Stimulated activated CD4-positive, alpha-beta T cell treated with anti-CD3 and anti-CD28 coated beads, Interleukin-4, amount 100 ng/mL, for 48 hours (primary cell): Measurements from ENCODE around the gene RNF169.
"Not testable (repeated sequence)": the region's sequence is repeated elsewhere in the genome, so short reads cannot be mapped to it uniquely, and the experiment has no call there.

Source experiments
- DNase-seq, 2 donors: peaks; one replicate each; pipeline ENCODE4 v3.0.0-alpha.2; 2020; ENCODE audit warnings: low read depth in 2 of 2

Gene RNF169

DNA sequence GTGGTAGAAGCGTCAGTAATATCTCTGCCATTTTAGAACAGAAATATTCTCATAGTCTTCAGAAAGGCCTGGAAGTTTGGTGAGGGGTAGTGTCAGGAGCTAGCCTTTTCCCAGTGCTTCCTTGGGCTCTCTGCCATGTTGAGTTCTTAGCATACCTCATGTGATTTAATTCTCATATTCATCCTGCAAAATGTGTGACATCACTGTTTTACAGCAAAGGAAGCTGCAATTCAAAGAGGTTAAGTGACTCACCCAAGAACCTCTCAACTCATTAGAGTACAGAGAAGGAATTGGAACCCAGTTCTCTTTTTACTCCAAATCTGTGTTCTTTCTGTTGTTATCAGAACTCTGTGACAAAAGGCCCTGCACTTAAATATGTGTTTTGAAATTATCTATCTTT lies 72.1 kb downstream of the RNF169 start:
- no peak for DNase-seq

DNA sequence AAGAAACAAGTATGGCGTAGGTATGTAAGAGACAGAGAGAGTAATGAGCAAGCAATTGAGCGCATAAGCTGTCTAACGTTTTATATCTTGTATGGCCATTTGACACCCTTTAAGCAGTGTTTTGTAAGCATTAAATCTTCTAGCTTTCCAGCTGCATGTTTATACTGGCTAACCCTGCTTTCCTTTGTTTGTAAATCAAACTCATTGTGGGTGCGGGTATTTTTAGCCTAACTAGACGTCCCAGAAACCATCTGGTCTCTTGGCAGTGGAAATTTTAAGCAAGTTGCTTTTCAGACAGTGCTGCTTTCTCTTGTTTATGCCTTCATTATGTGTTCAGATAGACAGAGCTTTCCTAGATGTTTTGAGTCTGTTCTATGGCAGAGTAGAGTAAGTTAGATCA lies 73.5 kb downstream of the RNF169 start:
- DNase-seq: no peak

DNA sequence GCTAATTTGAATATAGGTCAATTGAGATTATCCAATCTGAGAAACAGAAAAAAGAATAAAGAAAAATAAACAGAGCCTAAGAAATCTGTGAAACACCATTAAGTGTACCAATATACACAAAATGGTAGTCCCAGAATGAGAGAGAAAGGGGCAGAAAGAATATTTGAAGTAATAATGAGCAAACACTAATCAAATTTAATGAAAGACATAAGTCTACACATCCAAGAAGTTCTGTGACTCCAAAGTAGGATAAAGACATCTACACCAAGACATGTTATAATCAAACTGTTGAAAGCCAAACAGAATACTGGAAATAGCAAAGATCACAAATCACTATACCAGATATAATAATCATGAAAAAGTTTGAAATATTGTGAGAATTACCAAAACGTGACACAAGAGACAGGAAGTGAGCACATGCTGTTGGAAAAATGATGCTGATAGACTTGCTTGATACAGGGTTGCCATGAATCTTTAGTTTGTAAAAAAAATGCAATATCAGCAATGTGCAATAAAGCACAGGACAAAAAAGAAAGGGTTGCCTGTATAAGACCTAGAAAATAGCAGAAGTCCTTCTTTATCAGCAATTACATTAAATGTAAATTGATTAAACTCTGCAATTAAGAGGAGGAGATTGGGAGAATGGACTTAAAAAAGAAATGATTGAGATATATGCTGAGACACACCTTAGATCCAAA lies 75.8 kb downstream of the RNF169 start:
- DNase-seq: no peak

DNA sequence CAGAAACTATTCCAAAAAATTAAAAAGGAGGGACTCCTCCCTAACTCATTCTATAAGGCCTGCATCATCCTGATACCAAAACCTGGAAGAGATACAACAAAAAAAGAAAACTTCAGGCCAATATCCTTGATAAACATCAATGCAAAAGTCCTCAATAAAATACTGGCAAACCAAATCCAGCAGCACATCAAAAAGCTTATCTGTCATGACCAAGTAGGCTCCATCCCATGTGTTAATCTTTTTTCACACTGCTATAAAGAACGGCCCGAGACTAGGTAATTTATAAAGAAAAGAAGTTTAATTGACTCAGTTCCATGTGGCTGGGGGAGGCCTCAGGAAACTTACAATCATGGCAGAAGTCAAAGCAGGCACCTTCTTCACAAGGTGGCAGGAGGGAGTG lies 76.9 kb downstream of the RNF169 start:
- not testable (repeated sequence) for DNase-seq

DNA sequence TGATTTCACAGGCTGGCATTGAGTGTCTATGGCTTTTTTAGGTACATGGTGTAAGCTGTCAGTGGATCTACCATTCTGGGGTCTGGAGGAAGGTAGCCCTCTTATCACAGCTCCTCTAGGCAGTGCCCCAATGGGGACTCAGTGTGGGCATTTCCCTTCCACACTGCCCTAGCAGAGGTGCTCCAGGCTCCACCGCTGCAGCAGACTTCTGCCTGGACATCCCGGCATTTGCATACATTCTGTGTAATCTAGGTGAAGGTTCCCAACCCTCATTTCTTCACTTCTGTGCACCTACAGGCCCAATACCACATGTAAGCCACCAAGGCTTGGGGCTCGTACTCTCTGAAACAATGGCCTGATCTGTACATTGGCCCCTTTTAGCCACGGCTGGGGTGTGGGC lies 78.3 kb downstream of the RNF169 start:
- DNase-seq: no peak

DNA sequence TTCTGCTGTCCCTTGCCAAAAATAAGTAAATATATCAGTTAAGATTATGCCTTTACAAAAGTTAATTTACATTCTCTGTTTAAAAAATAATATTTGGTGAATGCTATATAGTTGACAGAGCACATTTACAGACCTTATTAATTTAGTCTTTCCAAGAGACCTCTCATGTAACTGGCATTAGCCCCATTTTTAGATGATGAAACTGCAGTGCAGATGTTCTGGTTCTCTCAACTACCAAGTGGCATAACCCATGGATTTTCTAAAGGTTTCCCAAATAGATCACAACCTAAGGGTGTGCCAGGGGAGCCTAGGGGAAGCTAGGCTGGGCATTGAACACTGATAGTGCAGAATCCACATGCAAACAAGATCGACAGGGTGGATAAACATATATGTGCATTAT lies 88.5 kb downstream of the RNF169 start:
- DNase-seq: no peak

DNA sequence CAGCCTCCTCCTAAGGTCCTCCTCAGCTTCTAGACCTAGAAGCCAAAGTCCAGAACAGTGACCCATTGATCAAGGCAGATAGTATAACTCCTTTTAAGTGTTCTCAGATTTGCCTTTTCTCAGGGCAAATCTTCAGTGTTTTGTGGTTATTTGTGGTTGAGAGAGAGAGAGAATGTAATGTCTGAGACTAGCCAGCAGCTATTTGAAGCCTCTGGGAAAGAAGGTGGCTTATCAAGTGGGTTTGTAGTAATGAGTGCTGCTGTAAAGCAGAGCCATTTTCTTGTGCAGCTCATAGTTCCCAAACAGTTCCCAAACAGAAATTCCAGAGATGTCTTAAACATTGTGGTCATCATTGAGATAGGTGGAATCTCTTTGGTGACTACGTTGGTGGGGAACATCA lies 89.5 kb downstream of the RNF169 start:
- DNase-seq: no peak

DNA sequence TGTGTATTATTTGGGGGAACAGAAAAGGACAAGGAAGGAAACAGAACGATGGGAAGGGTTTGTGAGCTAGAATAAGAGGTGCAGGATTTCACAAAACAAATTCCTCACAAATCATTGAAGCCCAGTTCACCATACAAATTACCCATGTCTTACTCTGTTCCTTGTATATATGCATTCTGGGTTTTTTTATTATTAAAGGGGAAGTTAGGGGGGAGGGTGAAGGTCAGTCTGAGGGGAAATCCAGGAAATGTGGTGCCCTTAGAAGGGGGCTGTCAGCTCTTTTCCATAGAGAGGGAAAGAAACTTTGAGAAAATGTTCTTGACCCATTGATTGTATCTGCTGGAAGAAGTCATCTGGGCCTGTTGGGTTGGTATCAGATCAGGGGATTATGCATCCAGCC lies 90.8 kb downstream of the RNF169 start:
- DNase-seq: no peak

DNA sequence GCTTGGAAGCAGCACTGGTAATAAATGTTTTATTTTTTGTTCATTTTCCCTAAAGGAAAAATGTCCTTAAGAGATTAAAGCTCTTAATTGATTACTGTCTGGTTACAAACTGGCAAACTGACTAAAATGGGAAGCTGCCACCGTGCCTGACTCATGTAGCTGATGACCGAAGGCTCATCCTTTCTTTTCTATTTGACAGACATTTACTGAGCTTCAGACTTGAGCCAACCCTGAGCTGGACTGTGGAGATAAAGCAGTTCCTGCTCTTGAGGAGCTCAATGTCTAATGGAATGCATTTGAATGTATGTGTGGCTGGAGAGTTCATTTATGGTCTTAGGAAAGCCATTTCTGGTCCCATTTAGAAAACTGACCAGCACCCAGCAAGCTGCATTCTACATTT lies 91.3 kb downstream of the RNF169 start:
- no peak for DNase-seq

DNA sequence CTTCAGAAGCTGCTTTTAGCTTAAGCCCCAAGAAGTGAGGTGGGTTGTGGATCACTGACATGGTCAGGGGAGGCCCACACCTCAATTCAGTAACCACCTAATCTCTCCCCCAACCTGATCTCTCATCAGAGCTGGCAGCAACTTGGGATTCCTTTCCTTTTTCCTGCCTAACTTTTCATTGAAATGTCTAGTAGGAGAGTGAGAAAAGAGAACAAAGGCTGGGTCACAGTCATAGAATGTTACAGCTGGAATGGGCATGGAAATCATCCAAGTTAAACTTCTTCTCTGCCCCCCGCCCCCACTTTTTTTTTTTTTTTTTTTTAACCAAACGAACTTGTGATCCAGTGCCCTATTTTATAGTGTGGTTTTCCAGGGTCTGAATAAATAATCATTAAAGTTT lies 91.8 kb downstream of the RNF169 start:
- no peak for DNase-seq

DNA sequence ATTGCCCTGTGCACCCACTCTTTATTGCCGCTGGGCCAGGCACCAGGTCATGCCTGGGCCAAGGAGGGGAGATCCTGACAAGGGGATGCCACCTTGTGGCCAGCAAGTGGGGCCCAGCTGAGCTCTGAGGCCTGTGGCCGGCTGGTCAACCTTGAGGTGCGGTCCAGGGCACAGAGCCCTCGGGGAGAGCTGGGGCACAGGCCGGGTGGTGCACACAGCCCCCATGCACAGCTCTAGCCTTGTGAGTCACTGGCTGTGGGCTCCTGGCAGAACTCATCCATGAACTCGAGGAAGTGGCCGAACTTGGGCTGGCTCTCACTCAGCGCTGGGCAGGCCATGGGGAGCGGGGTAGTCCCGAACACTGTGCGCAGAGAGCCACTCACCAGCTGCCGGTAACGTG lies 94.3 kb downstream of the RNF169 start:
- DNase-seq: no peak

DNA sequence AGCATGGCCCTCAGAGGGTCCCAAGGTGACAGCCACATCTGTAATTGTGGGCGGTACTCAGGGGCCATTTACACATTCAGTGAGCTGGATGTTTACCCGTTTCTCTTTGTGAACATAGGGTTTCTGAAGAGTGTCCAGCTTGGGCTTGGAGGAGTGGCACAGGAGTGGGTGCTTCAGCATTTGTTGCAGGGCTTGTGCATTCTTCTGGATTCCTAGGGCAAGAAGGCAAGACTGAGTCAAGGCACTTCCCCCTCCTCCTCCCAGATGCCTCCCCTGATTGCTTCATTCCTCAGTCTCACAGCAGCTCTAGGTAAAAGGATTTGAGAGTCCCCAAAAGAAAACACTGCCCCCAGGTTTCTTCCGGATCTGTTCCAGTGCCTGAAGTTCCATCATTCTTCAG lies 95.4 kb downstream of the RNF169 start:
- no peak for DNase-seq

DNA sequence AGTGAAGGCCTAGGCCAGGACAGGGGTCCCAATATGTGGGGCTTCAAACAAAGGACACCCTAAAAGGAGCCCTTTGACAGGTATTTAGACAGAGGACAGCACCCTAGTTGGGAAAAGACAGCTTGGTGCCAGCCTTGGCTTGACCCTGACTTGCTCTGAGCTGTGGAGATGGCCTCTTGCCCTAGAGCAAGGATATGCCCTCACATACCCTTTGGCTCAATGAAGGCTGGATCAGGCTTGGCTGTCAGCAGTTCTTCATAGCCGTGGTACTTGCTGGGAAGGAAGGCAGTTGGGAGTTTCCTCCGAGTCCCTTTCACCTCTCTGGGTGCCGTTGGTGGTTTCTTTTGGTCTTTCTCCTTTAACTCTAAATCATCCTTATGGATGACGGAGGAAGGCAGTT lies 96.2 kb downstream of the RNF169 start:
- no peak for DNase-seq

DNA sequence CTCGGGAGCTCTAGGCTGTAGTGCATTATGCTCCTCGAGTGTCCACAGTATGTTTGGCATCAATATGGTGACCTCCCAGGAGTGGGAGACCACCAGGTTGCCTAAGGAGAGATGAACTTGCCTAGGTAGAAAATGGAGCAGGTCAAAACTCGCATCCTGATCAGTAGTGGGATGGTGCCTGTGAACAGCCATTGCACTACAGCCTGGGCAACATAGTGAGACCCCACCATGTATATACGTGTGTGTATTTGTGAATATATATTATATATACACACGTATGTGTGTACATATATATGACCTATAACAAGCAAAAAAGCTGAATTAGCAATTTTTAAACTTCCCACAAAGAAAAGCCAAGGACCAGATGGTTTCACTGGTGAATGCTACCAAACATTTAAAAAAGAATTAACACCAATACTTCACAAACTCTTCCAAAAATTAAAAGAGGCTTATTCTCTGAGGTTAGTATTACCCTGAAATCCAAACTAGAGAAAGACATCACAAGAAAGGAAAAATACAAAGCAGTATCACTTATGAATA lies 97.4 kb downstream of the RNF169 start:
- DNase-seq: no peak

DNA sequence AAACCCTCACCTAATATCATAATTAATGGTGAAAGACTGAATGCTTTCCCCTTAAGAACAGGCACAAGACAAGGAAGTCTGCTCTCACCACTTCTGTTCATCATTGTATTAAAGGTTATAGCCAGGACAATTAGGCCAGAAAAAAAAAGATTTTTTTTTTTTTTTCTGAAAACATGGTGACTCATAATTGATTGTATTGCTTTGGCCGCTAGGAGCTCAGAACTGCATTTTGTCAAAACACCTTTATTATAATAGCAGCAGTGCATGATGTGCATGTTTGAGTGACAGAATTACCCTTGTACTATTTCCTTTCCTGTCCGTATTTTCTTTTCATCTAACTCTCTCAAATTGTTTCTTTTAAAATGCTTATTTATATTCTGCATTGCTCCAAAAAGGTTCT lies 98.1 kb downstream of the RNF169 start:
- DNase-seq: no peak

DNA sequence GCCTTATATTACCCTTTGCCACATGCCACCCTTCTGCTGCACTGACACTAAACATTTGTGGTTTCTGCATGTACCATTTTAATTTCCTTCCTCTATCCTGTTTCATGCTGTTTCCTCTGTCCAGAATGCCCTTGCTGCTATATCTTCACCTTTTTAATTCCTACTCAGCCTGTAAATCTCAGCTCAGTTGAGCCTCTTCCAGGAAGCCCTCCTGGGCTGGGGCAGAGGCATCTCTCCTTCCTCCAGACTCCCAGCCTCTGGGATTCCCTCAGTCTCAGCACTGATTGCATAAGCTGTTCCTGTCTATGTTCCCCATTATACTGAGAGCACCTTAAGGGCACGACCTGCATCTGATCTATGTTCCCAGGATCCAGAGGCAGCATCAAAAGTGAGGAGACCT lies 98.7 kb downstream of the RNF169 start:
- DNase-seq: no peak

DNA sequence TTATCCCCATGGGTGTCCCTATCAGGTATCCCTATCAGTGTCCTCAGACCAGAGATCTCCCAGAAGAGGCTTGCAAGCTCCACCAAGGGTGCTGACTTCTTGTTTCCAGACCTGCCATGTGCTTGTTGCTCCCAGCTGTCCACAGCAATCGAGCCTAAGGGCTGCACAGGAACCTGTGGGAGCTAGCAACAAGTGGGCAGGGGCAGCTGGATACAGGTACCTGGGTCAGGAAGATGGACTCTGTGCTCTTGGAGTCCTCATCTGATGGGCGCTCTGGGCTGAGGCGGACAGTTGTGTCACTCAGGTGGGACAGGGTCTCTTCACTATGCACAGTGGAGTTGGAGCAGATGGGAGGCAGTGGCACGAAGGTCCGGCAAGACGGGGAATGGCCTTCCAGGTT lies 99.2 kb downstream of the RNF169 start:
- DNase-seq: no peak

DNA sequence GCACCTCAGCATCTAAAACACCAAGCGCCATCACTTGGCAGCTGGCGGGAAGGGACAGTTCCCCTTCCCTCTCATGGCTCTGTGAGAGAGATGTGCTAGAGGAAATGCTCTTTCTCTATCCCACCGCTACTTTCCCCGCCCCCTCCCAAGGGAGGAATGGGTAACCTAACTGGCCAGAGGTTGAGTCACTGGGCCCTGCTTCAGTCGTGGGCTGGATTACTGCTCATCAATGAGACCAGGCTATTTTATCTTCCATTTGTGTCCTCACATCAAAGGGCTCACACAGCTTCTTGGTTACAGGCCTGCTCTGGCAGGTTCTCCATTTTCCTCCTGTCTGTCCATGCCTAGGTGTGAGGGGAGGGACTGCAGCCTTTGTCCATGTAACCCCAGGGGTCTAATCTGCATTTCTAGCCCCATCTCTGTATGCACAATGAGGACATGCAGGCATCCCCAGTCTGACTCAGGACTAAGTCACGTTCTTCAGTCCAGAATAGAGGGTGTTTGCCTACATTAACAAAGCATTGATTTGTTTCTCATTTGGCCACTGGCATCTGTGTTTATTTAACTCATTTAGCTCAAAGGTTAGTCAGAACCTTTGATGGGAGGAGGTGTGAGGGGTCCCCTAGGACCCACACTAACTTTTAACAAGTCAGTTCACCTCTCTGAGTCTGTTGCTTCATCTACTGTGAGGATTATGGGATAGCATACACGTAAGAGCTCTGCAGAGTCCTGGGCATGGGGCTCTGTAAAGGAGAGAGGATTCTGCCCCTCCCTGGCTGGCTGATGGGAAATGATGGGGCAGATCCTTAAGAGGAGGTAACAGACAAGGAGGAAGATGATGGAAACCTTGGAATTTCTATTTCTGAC lies 101.1 kb downstream of the RNF169 start:
- DNase-seq: no peak

DNA sequence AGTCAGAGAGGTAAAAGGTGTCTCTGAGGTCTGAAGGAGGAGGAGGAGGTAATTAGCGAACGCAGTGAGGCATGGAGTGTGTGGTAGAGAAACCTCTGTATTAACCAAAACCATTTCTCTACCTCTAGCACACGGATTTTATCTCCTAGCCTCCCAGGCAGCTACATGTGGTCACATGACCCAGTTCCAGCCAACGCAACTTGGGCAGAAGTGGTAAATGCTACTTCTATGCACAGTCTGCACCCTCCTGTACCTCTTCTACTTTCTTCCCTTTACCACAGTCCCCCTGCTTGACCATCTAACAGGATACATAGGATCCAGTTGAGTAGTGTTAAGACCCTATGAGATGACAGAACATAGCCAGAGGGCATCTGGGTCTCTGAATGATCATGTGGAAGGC lies 104.6 kb downstream of the RNF169 start:
- DNase-seq: no peak

DNA sequence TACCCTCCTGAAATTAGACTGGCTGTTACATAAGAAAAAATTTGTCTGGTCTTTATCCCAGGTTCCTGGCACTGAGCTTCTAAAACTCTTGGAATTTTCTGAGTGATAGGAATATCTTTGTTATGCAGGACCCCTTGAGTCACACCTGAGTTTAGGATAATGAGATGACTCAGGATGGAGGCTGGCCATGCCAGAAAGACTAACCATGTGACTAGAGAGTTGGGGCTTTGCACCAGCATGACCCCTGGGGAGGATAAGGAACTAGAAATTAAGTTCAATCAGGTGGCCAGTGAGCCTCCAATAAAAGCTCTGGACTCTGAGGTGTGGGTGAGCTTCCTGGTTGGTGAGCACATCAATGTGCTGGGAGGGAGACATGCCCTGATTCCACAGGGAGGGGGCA lies 112.1 kb downstream of the RNF169 start:
- no peak for DNase-seq

DNA sequence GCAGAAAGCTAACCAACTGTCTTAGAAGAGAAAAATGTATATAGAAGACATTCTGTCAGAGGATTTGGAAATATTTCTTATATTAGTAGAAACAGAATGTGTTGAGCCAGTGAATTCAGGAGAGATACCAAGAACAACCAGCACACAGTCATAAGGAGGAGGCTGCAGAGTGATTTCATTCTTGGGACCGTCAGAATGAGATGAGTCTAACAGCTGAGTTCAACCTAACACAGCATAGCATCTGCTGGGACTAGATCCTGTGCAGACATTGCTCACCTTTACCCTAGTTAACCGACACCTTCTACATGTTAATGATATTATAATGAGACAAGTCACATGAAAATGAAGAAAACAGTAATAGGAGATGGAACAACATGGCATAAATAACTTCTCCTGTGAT lies 114.8 kb downstream of the RNF169 start:
- no peak for DNase-seq

DNA sequence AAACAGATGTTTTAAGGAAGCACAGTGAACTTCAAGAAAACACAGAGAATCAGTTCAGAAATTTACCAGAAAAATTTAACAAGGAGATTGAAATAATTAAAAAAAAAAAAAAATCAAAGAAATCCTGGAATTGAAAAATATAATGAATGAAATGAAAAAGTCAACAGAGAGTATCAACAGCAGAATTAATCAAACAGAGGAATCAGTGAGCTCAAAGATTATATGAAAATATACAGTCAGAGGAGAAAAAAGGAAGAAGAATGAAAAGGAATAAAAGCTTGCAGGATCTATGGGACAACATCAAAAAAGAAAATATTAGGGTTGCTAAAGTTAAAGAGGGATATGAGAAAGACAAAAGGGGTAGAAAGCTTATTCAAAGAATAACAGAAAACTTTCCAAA lies 117.9 kb downstream of the RNF169 start:
- no peak for DNase-seq

DNA sequence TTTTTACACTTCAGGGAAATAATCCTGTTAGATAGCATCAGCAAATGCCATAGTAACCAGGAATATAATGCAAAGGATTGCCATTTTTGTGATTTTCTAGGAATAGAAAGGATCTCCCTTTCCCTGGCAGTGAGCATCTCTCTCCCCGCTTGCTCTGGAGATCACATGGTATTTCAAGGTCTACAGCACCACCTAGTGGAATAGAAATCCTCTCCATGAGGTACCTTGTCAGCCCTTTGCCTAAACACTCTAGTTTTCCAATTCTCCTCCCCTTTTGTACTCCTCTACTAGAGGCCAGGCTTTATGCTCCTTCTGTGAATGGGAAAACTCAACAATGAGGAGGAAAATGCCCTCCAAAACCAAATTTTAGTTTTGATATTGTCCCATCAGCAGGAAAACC lies 121.8 kb downstream of the RNF169 start:
- DNase-seq: no peak
